Fibroblast of mammary gland (primary cell): ENCODE measurements around the gene MT1E.

Source experiments
- DNase-seq: peaks from one replicate; pipeline ENCODE4 v3.0.0-alpha.2; 2010; ENCODE audit warnings: low read depth
- H3K4me3 ChIP-seq: 2 replicates; pipeline ENCODE4 v1.5.1; 2011; ENCODE audit warnings: low read depth, mild to moderate bottlenecking, low read length, moderate library complexity; ENCODE audit not compliant: control insufficient read depth
- TF ChIP-seq, protein P1 (sequence below): conservative IDR thresholded peaks from 2 replicates; pipeline ENCODE4 v1.5.1; 2011; ENCODE audit warnings: low read depth, low read length, inconsistent platforms; ENCODE audit not compliant: control insufficient read depth, insufficient read depth

MT1E gene

DNA sequence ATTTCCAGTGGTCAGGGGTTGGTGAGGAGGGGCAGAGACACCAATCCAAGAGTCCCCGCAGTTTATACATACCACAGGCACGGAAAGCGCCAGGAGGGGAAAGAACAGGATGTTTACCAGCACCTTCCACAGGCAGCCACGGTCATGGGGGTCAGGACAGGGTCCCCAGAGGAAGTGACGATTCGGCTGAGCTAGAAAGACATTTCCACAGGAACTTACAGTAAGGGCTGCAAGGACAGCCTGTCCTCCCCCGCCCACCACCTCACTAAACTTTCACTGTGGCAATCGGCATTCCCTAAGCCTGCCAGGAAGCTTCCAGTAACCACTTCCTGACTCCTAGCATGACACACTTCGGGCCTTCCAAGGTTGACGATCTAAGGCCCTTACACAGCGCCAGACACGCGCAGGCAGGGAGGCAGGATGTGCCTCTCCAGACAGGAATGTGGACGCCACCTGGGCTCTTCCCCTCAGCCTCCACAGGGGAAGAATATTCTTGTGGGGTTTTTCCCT, 18.4 kb upstream of the MT1E start:
- TF ChIP-seq, protein P1, sequence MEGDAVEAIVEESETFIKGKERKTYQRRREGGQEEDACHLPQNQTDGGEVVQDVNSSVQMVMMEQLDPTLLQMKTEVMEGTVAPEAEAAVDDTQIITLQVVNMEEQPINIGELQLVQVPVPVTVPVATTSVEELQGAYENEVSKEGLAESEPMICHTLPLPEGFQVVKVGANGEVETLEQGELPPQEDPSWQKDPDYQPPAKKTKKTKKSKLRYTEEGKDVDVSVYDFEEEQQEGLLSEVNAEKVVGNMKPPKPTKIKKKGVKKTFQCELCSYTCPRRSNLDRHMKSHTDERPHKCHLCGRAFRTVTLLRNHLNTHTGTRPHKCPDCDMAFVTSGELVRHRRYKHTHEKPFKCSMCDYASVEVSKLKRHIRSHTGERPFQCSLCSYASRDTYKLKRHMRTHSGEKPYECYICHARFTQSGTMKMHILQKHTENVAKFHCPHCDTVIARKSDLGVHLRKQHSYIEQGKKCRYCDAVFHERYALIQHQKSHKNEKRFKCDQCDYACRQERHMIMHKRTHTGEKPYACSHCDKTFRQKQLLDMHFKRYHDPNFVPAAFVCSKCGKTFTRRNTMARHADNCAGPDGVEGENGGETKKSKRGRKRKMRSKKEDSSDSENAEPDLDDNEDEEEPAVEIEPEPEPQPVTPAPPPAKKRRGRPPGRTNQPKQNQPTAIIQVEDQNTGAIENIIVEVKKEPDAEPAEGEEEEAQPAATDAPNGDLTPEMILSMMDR, result no peak
- peak overlapping the region; percentile 40 for H3K4me3 ChIP-seq
- DNase-seq, result peak; percentile 100

DNA sequence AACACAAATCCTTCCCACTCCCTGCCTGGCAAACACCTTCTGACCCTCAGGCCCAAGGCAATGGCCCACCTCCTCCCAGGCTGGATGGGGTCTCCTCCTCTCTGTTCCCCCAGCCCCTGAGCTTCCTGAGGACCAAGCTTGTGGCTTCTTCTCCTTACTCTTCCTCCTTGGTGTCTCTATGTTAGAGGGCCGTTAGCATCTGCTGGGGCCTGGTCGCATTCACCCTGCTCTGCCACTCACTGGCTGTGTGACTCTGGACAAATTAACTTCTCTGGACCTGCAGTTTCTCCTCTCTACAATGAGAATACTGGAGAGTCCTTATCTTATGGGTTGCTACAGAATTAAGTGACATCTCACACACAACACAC, 17.9 kb upstream of the MT1E start:
- DNase-seq, result no peak
- TF ChIP-seq, protein P1, result no peak
- H3K4me3 ChIP-seq, result peak overlapping the region; percentile 43

DNA sequence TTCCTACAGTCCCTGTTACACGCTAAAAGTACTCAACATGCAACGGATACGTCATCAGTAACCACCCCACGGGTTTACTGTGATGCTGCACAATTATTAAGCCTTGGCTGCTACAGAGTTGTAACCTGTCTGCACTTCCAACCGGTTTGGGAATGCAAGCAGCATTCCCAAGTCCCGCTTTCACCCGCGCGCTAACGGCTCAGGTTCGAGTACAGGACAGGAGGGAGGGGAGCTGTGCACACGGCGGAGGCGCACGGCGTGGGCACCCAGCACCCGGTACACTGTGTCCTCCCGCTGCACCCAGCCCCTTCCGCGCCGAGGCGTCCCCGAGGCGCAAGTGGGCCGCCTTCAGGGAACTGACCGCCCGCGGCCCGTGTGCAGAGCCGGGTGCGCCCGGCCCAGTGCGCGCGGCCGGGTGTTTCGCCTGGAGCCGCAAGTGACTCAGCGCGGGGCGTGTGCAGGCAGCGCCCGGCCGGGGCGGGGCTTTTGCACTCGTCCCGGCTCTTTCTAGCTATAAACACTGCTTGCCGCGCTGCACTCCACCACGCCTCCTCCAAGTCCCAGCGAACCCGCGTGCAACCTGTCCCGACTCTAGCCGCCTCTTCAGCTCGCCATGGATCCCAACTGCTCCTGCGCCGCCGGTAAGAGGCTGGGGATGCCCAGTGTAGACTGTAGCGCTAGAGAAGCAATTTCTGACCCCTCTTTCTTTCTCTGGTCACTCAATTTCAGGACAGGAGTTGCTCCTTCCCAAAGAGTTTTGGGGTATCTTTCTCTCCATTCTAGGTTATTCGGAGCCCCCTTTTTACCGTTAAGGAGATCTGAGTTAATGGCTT, 17.3 kb upstream of the MT1E start, which contains the start of gene MT2A:
Gene MT2A, plus strand, starts transcription at position 542 of the 833 bp plus-strand sequence. Its CDS starts 72 bp downstream, at position 614.
- TF ChIP-seq, protein P1, result no peak
- H3K4me3 ChIP-seq, result peak within 1 kb of the TSS; percentile 81
- DNase-seq, result peak; percentile 96

DNA sequence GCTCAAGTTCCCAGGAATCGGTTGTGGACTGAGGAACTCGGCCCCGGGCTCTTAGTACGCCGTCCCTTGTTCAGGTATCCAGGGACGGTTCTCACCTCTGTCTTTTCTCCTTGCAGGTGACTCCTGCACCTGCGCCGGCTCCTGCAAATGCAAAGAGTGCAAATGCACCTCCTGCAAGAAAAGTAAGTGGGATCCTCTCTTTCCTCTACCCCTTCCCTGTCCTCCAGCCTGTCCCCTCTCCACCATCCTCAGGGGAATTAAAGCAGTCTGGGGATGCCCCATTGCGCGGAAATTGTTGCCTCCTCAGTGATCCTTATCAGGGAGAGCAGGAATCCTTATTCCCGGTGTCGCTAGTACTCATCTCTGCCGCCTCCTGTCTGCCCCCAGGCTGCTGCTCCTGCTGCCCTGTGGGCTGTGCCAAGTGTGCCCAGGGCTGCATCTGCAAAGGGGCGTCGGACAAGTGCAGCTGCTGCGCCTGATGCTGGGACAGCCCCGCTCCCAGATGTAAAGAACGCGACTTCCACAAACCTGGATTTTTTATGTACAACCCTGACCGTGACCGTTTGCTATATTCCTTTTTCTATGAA, 16.6 kb upstream of the MT1E start:
- TF ChIP-seq, protein P1, result no peak
- H3K4me3 ChIP-seq, result peak overlapping the region; percentile 81
- no peak for DNase-seq

DNA sequence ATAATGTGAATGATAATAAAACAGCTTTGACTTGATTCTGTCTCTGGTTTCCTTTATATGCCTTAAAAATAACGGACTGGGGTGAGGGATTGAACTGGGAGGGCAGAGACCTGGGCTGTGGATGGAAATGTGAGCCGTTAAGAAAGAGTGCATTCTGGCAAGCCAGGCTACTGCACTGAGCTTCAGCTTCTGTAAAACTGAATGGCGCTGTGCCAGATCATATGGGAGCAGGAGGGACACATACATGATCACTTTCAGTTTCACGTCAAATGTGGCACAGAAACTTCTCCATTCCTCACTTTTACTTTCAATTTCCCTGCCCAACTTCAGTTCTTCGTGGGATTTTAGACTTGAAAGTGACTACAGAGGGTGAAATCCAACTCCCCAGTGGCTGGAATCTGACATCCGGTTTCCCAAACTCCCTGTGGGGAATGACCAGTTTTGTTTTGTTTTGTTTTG, 16.1 kb upstream of the MT1E start:
- TF ChIP-seq, protein P1, result no peak
- DNase-seq, result peak; percentile 92
- peak overlapping the region; percentile 81 for H3K4me3 ChIP-seq

DNA sequence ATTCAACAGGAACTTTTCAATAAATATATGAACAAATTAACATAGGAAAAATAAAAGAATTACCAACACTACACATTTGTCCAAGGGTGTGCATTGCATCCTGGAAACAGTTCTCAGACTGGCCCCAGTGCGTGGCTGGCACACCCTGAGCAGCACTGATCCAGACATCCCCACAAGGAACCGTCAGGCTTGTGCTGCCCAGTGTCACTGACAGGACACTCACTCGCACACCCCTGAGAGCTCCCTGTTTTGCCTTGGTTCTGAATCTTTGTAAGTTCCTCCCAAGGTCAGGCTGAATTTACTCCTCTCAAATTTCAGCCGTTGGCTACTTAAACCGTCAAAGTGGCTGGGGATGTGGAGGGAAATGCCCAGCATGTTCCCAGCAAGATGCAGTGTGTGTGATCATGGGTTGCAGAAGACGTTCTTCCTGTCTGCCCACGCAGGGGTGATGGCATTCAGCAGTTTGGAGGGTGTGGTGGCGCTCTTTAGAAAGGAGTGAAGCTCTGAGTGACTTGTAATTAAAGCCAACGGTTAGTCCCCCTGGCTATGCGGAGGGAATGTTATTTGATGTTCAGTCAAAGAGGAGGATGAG, 15.5 kb upstream of the MT1E start:
- DNase-seq, result peak; percentile 98
- H3K4me3 ChIP-seq, result peak overlapping the region; percentile 81
- TF ChIP-seq, protein P1, result no peak
